GM12878 (cell line): ENCODE data around the gene RASGEF1B. TPM values are rescaled to one million over a fixed set of nuclear protein-coding genes. Genes with fewer than 3 reads are reported as not detected.

ENCODE experiments used
- ATF2 ChIP-seq: IDR thresholded peaks from 2 replicates; pipeline ENCODE4 v1.6.1; 2012; ENCODE audit warnings: low read length, inconsistent platforms
- CREM ChIP-seq: IDR thresholded peaks from 2 replicates; pipeline ENCODE4 v1.6.1; 2014; ENCODE audit warnings: antibody characterized with exemption, low read depth
- E4F1 ChIP-seq: fragments of 450-650 bp; IDR thresholded peaks from 2 replicates; pipeline ENCODE4 v1.6.1; 2018; ENCODE audit warnings: borderline replicate concordance, mild to moderate bottlenecking; ENCODE audit not compliant: partially characterized antibody
- MLLT1 ChIP-seq: fragments of 450-650 bp; IDR thresholded peaks from 2 replicates; pipeline ENCODE4 v1.6.1; 2016; ENCODE audit warnings: mild to moderate bottlenecking
- SREBF2 ChIP-seq: IDR thresholded peaks from 2 replicates; pipeline ENCODE4 v1.6.1; 2012; ENCODE audit warnings: mild to moderate bottlenecking, low read length
- polyA plus RNA-seq, 11 experiments: library from polyadenylated mRNA; depleted of rRNA in 4 of 11; unstranded in 6 of 11; stranded (reverse) in 5 of 11; fragments of >200 nt; fragmentation: Nextera tagmentation in 4 of 11; fragmentation: Illumina TruSeq in 1 of 11; extraction: Ambion mirVana in 4 of 11; extraction: Trizol in 1 of 11; gene quantifications; 1 replicate in 1 of 11; 2 replicates in 10 of 11; pipeline versions ENCODE4 v1.2.1 to v1.2.3, GENCODE V29; 2011 to 2016; ENCODE audit warnings: inconsistent platforms in 2 of 11, missing spikeins in 2 of 11, low read depth in 1 of 11
- total RNA-seq, 4 experiments: library from RNA; depleted of rRNA in 3 of 4; stranded (reverse); fragments of >200 nt in 3 of 4; fragmentation: Illumina TruSeq in 1 of 4; extraction: Trizol in 1 of 4; gene quantifications; 2 replicates each; pipeline versions ENCODE4 v1.2.1 to v1.2.3, GENCODE V29; 2013 to 2021
- TF ChIP-seq, protein P1 (sequence below): IDR thresholded peaks from 2 replicates; pipeline ENCODE4 v1.6.1; 2012; ENCODE audit warnings: mild to moderate bottlenecking, low read depth, low read length

The RASGEF1B gene
- total and polyA plus RNA-seq, 10 of the 15 experiments (the other 5 are each of a cell fraction or from before 2014, with no cell fraction given) = 0.03 to 0.24 (median 0.10) TPM; not detected in 2

DNA sequence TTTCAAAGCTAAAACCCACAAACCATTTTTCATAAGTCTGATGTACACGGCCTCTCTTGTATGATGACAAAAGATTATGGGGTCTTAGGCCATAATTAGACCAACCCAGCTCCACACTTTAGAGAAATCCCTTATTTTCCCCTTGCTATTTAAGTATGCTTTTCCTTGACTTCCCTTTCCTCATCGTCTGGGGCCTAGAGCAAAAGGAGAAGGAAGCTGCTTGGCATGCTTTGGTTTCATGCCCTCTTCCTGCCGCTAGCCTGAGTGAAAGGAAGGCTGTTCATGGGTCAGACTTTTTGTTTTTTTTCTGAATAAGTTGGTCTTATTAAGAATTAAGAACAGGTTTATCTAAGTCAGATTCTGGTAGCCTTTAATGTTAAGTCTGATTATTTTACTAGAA, 10.6 kb upstream of the RASGEF1B start (continued):
- TF ChIP-seq MLLT1 (no peak), CREM (no peak), E4F1 (no peak), ATF2 (no peak), SREBF2 (no peak)
- TF ChIP-seq, protein P1, sequence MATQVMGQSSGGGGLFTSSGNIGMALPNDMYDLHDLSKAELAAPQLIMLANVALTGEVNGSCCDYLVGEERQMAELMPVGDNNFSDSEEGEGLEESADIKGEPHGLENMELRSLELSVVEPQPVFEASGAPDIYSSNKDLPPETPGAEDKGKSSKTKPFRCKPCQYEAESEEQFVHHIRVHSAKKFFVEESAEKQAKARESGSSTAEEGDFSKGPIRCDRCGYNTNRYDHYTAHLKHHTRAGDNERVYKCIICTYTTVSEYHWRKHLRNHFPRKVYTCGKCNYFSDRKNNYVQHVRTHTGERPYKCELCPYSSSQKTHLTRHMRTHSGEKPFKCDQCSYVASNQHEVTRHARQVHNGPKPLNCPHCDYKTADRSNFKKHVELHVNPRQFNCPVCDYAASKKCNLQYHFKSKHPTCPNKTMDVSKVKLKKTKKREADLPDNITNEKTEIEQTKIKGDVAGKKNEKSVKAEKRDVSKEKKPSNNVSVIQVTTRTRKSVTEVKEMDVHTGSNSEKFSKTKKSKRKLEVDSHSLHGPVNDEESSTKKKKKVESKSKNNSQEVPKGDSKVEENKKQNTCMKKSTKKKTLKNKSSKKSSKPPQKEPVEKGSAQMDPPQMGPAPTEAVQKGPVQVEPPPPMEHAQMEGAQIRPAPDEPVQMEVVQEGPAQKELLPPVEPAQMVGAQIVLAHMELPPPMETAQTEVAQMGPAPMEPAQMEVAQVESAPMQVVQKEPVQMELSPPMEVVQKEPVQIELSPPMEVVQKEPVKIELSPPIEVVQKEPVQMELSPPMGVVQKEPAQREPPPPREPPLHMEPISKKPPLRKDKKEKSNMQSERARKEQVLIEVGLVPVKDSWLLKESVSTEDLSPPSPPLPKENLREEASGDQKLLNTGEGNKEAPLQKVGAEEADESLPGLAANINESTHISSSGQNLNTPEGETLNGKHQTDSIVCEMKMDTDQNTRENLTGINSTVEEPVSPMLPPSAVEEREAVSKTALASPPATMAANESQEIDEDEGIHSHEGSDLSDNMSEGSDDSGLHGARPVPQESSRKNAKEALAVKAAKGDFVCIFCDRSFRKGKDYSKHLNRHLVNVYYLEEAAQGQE = no peak
